ENCODE data around the gene SARS1. TPM values are rescaled to one million over a fixed set of nuclear protein-coding genes. Genes with fewer than 3 reads are reported as not detected.

Gene SARS1
- total and polyA plus RNA-seq, 7 donors = 100 to 160 (median 135) TPM

DNA sequence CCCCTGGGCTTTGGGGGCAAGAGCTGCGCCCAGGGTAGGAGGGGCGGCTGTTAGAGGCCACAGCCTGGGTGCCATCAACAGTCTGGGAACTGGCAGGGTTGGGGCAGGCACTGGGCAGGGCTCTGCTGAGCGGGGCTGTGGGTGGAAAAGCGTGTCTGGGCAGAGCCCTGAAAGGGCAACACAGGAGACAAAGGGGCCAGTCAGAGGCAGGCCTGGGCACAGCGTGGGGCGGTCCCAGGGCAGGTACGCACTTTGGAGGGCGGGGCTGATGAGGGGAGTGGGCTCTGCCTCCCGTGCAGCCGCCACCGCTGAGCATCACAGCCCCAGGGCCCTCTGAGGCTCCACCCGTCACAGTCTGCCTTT, 49.5 kb downstream of the SARS1 start:
- H3K4me3 ChIP-seq = no peak overlapping the region
- TF ChIP-seq POLR2AphosphoS5 (IDR thresholded peaks at IDR 0.05) (no peak), POLR2A (IDR thresholded peaks at IDR 0.05) (no peak), EP300 (IDR thresholded peaks at IDR 0.05) (no peak)
- TF ChIP-seq, protein P1, sequence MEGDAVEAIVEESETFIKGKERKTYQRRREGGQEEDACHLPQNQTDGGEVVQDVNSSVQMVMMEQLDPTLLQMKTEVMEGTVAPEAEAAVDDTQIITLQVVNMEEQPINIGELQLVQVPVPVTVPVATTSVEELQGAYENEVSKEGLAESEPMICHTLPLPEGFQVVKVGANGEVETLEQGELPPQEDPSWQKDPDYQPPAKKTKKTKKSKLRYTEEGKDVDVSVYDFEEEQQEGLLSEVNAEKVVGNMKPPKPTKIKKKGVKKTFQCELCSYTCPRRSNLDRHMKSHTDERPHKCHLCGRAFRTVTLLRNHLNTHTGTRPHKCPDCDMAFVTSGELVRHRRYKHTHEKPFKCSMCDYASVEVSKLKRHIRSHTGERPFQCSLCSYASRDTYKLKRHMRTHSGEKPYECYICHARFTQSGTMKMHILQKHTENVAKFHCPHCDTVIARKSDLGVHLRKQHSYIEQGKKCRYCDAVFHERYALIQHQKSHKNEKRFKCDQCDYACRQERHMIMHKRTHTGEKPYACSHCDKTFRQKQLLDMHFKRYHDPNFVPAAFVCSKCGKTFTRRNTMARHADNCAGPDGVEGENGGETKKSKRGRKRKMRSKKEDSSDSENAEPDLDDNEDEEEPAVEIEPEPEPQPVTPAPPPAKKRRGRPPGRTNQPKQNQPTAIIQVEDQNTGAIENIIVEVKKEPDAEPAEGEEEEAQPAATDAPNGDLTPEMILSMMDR (IDR thresholded peaks at IDR 0.05) = no peak
- H3K27me3 ChIP-seq = no peaks in the 10 kb centered on the region
- H3K9me3 ChIP-seq = no peaks in the 10 kb centered on the region
- WGBS, 2 donors = 74 to 77% methylated on average over 12 of the region's 12 CpGs
- DNase-seq = no peak
- intact Hi-C loops (cut with DNase I) = loop anchor here (1.0 kb wide), 1 partner anchor 136 kb away; no protein-coding TSS in a partner anchor
- peaks cover 0 to 9% (median 2%) of the 10 kb centered on the region in 4 donors for H3K4me1 ChIP-seq
- H3K27ac ChIP-seq = peak overlapping the region in 1 of 4 donors; percentile 20
- peaks cover 0 to 38% (median 4%) of the 10 kb centered on the region in 4 donors for H3K36me3 ChIP-seq

DNA sequence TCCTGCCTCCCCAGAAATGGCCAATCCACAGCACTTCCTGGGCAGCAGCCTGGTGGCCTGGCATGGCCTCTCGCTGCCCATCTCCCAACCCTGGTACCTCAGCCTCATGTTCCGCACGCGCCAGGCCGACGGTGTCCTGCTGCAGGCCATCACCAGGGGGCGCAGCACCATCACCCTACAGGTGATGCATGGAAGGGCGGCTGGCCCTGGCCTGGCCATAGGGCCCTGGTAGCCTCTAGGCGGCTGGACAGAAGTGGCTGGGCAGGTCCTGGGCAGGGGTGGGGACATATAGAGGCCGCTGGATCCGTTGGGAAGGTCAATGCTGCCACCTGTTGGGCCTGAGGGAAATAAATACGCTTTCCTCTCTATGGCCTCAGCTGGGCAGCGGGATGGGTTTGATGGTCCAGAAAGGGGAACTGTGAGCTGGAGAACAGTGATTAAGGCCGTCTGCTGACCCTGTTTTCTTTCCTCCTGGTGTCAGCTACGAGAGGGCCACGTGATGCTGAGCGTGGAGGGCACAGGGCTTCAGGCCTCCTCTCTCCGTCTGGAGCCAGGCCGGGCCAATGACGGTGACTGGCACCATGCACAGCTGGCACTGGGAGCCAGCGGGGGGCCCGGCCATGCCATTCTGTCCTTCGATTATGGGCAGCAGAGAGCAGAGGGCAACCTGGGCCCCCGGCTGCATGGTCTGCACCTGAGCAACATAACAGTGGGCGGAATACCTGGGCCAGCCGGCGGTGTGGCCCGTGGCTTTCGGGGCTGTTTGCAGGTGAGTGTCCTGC, 50.1 kb downstream of the SARS1 start:
- peaks cover 0 to 35% (median 3%) of the 10 kb centered on the region in 4 donors for H3K36me3 ChIP-seq
- intact Hi-C loops (cut with DNase I) = loop anchor here (1.0 kb wide), 1 partner anchor 136 kb away; no protein-coding TSS in a partner anchor
- peaks cover 0 to 9% (median 2%) of the 10 kb centered on the region in 4 donors for H3K4me1 ChIP-seq
- WGBS, 2 donors = 56 to 57% methylated on average over 29 of the region's 29 CpGs
- peak overlapping the region in 1 of 4 donors; percentile 20 for H3K27ac ChIP-seq
- DNase-seq = peak; percentile 88
- no peaks in the 10 kb centered on the region for H3K27me3 ChIP-seq
- no peak overlapping the region for H3K4me3 ChIP-seq
- no peaks in the 10 kb centered on the region for H3K9me3 ChIP-seq
- TF ChIP-seq POLR2AphosphoS5 (IDR thresholded peaks at IDR 0.05) (peak in 2 of 4 donors; percentile 9 to 14), POLR2A (IDR thresholded peaks at IDR 0.05) (no peak)
- TF ChIP-seq, protein P1 (IDR thresholded peaks at IDR 0.05) = peak; percentile 97 to 100 (median 98)

DNA sequence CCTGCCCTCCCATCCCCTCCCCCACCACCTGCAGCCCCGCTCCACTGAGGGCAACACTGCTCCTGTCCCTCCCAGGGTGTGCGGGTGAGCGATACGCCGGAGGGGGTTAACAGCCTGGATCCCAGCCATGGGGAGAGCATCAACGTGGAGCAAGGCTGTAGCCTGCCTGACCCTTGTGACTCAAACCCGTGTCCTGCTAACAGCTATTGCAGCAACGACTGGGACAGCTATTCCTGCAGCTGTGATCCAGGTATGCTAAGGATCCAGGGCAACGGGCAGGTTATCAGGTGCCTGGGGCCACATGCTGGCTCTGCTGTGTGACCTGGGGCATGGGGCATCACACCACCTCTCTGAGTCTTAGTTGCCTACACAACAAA, 50.6 kb downstream of the SARS1 start:
- 74 to 87% methylated on average over 9 of the region's 9 CpGs for WGBS, 2 donors
- no peak overlapping the region for H3K27ac ChIP-seq
- H3K4me1 ChIP-seq = peaks cover 0 to 9% (median 2%) of the 10 kb centered on the region in 4 donors
- no peaks in the 10 kb centered on the region for H3K27me3 ChIP-seq
- no peak overlapping the region for H3K4me3 ChIP-seq
- TF ChIP-seq POLR2A (IDR thresholded peaks at IDR 0.05) (no peak), EP300 (IDR thresholded peaks at IDR 0.05) (no peak), POLR2AphosphoS5 (IDR thresholded peaks at IDR 0.05) (no peak)
- TF ChIP-seq, protein P1 (IDR thresholded peaks at IDR 0.05) = no peak
- no peak for DNase-seq
- peaks cover 0 to 32% (median under 1%) of the 10 kb centered on the region in 4 donors for H3K36me3 ChIP-seq
- H3K9me3 ChIP-seq = no peaks in the 10 kb centered on the region
- intact Hi-C loops (cut with DNase I) = no loop called here

DNA sequence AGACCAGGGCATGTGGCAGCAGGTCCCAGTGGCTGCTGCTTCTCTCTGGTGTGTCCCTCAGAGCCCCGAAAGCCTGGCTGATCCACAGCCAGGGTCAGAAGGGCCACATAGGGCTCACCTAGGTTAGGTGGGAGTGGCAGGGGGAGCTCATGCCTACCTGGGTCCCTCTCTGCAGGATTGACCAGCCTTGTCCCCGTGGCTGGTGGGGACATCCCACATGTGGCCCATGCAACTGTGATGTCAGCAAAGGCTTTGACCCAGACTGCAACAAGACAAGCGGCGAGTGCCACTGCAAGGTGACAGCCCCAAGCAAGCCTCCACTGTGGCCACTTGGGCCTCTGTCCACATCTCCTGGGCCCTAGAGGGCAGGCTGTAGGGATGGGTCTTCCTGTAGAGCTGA, 51.3 kb downstream of the SARS1 start:
- H3K27ac ChIP-seq = no peak overlapping the region
- TF ChIP-seq POLR2A (IDR thresholded peaks at IDR 0.05) (no peak), EP300 (IDR thresholded peaks at IDR 0.05) (no peak), POLR2AphosphoS5 (IDR thresholded peaks at IDR 0.05) (no peak)
- TF ChIP-seq, protein P1 (IDR thresholded peaks at IDR 0.05) = no peak
- no peak overlapping the region for H3K4me3 ChIP-seq
- no peak for DNase-seq
- peaks cover 0 to 9% (median 2%) of the 10 kb centered on the region in 4 donors for H3K4me1 ChIP-seq
- peaks cover 0 to 38% (median 0%) of the 10 kb centered on the region in 4 donors for H3K36me3 ChIP-seq
- 90 to 95% methylated on average over 4 of the region's 4 CpGs for WGBS, 2 donors
- intact Hi-C loops (cut with DNase I) = no loop called here
- H3K27me3 ChIP-seq = no peaks in the 10 kb centered on the region
- no peaks in the 10 kb centered on the region for H3K9me3 ChIP-seq

Measured in sigmoid colon (tissue), 7 donors.